ENCODE measurements around the gene SLC25A38.
"Not testable (repeated sequence)": the region's sequence is repeated elsewhere in the genome, so short reads cannot be mapped to it uniquely, and the experiment has no call there.

The SLC25A38 gene

DNA sequence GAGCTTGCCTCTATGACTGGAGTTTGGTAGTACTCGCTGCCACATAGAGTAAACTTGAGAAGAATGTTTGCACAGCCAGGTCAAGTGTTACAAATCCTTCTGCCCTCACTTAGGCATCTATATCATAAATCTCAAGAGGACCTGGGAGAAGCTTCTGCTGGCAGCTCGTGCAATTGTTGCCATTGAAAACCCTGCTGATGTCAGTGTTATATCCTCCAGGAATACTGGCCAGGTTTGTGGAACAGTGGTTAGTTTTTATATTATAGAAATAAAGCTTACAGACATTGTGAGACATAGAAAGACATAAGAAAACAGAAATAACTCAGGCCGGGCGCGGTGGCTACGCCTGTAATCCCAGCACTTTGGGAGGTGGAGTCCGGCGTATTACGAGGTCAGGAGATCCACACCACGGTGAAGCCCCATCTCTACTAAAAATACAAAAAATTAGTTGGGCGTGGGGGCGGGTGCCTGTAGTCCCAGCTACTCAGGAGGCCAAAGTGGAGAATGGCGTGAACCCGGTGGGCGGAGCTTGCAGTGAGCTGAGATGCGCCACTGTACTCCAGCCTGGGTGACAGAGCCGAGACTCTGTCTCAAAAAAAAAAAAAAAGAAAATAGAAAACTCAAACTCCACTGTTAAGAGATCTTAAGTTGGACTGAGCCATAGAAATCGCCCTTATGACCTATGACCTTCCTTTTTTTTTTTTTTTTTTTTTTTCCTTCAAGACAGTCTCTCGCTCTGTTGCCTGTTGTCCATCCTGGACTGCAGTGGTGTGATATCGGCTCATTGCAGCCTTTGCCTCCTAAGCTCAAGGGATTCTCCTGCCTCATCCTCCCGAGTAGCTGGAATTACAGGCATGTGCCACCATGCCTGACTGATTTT, 25.6 kb downstream of the SLC25A38 start:
- no peak for DNase-seq

DNA sequence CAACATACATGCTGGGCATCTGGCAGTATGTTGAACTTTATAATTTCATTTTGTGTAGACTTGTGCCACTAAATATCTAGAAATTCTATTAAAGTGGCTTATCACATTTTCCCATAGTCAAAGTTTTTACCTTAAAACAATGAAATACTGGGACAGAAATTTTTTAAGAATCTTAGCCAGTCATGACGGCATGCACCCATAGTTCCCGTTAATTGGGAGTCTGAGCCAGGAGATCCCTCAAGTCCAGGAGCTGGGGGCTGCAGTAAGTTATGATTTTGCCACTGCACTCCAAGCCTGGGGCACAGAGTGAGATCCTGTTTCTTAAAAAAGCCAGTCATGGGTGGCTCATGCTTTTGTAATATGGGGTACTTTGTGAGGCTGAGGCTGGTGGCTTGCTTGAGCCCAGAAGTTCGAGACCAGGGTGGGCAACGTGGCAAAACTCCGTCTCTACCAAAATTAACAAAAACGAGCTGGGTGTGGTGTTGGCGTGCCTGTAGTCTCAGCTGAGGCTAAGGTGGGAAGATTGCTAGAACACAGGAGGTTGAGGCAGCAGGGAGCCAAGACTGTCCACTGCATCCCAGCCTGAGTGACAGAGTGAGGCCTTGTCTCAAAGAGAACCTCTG, 26.5 kb downstream of the SLC25A38 start:
- no peak for DNase-seq

DNA sequence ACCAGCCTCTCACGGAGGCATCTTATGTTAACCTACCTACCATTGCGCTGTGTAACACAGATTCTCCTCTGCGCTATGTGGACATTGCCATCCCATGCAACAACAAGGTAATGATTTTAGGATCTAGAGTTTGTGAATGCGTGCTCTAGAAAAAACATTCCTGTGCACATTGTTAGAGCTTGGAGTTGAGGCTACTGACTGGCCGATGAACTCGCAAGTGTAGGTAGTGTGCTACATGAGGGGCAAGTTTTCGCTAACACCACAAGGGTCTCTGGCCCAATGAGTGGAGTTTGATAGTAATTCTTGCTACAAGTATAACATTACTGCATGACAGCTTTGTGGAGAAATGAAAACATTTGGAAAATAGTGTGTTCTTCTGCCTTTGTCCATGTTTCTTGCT, 27.7 kb downstream of the SLC25A38 start:
- no peak for DNase-seq

DNA sequence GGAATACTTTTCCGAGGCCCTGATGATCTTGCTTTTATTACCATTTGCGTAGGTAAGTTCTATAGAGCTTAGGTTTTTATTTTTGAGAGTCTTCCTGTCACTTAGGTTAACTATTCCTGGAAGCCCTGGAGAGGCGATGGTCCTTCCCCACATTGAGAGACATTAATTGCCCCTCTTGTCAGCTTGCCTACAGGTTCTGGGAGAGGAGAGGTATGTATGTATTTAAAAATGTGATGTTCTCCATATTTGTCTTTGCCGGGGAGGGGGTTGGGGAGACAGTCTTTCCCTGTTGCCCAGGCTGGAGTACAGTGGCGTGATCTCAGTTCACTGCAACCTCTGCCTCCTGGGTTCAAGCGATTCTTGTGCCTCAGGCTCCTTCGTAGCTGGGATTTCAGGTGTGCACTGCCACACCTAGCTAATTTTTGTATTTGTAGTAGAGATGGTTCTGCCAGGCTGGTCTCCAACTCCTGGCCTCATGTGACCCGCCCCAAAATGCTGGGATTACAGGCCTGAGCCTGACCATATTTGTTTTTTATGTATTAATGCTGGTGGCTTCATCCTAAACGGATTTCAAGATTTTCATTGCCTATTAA, 29.6 kb downstream of the SLC25A38 start:
- no peak for DNase-seq

DNA sequence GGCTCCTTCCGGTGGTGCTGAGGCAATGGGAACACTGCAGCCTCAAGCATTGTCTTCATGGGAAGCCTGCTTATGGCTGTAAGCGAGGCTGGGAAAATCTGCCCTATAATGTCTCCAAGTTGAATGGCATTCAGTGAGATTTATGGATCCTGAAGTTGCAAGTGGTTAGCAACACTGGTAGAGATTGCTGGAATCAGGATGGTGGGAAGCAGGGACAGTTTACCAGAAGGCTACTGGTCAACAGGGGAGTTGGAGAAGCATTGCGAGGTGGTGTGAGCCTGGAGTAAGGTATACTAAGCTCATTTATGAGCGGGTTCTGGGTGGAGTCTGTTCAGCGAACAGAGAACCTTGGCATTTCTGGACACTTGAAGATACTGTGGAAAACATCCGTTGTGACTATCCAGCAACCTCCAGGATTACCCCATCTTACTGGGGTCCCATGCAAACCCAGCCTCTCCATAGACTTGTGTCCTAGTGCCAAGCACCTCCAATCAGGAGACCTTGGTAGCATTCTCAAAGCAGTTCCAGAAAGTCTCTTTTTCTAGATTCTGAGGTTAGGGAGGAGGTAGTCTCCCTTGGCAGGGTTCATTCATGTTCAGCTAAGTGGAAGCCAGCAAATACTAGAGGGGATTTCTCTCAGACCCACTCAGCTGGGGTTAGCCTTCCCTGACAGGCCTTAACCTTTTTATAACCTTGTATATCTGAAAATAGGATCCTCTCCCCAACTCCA, 30.7 kb downstream of the SLC25A38 start:
- DNase-seq: peak in 1 of 2 experiments; percentile 27

DNA sequence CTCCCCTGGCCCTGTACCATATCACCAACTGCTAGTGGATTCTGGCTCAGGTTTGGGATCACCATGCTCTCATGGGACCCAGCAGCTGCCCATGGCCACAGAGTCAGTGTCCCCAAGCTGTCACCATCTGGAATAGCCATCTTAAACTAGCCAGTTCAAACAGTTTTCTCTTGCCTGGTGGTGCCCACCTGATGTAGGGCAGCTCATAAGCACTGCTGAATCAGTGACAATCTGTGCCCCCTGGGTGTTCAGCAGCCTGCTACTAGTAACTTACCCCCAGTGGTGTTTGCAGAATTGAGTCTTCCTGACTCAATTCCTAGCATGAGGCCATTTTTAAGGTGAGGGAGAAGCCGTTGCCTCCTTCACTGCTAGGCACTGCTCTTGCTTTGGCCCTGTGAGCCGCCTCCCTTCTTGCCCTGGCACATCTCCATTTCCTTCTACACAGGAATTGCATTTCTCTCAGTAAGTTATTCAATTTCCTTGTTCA, 31.3 kb downstream of the SLC25A38 start:
- peak in 1 of 2 experiments; percentile 66 for DNase-seq

DNA sequence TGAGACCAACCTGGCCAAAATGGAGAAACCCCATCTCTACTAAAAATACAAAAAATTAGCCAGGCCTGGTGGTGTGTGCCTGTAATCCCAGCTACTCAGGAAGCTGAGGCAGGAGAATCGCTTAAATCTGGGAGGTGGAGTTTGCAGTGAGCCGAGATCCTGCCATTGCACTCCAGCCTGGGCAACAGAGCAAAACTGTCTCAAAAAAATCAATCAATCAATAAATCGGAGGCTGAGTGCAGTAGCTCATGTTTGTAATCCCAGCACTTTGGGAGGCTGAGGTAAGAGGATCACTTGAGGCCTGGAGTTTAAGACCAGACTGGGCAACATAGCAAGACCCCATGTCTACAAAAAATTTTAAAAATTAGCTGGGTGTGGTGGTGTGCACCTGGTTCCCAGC, 32.1 kb downstream of the SLC25A38 start:
- not testable (repeated sequence) for DNase-seq

DNA sequence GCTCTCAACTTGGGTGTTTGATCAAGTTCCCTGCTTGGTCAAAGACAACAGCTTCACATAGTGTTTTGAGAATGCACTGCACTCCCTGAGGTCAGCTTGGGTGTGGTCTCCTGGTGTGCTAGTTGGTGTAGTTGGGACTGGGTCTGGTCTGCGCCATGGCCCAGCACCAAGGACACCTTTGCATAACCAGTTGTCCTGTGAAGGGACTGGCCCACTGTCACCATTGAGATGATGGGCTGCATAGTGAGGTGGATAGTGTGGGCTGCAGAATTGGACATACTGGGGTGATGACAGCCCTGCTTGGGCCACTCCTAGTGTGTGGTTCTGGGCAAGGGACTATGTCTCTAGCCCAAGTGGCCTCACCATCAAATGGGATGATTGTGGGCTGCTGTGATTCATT, 32.8 kb downstream of the SLC25A38 start:
- DNase-seq: no peak

DNA sequence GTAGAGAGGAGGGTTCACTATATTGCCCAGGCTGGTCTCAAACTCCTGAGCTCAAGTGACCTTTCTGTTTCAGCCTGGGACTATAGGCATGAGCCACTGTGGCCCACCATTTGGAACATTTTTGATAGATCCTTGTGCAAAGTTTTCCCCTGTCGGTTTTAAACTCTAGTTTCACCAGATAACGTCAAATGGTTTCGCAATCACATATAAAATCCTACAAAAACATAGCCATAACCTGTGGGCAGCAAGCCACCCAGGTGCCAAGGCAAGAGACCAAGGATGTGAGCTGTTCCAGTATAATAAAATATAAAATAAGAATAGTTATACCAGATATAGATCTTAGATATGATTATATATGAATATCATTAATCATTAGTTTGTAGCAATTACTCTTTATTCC, 33.8 kb downstream of the SLC25A38 start:
- DNase-seq: not testable (repeated sequence)

DNA sequence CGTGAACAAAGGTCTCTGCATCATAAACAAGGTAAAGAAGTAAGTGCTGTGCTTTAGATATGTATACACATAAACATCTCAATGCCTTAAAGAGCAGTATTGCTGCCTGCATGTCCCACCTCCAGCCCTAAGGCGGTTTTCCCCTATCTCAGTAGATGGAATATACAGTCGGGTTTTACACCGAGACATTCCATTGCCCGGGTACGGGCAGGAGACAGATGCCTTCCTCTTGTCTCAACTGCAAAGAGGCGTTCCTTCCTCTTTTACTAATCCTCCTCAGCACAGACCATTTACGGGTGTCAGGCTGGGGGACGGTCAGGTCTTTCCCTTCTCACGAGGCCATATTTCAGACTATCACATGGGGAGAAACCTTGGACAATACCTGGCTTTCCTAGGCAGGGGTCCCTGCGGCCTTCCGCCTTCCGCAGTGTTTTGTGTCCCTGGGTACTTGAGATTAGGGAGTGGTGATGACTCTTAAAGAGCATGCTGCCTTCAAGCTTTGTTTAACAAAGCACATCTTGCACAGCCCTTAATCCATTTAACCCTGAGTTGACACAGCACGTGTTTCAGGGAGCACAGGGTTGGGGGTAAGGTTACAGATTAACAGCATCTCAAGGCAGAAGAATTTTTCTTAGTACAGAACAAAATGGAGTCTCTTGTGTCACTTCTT, 35.5 kb downstream of the SLC25A38 start:
- peak; percentile 37 to 70 for DNase-seq

DNA sequence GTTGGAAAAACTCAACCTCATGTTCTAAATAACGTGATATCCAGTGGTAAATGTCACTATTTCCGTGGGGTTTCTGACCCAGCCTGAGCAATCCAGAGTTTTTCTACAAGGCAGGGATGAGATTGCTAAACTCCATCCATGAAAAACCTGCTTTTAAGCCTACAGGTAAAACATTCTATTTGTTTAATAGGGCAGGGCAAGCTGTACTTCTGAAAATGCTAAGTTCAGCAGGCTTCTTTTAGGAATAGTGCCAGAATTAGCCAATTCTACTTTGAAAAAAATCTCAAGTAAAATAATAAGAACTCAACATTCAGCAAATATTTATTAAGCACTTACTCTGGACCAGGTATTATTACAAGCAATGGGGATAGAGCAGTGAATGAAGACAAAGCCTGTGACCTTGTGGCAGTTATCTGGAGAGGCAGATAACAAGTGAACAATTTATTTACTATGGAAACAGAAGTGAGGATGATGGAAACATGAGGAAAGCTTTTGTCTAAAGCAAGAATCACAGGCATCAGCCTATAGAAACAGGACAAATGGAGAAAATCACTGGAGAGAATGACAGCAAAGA, 36.7 kb downstream of the SLC25A38 start:
- no peak for DNase-seq

DNA sequence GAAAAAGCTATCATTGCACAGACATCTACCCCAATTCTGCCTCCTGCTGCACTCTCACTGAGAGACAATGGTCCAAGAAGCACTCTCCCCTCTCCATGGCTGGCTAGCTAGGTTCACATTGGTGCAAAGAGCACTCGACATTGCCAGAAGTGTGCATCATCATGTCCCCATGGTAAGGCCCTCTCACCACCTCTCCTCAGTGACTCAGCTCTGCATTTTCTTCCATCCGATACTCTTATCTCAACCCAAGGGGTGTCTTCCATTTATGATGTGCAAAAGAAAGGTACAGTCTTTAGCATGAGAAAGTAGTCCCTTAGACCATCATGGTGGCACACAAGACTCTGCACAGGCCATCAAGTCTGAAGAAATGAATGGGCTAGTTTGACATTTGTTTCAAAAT, 37.4 kb downstream of the SLC25A38 start:
- no peak for DNase-seq

DNA sequence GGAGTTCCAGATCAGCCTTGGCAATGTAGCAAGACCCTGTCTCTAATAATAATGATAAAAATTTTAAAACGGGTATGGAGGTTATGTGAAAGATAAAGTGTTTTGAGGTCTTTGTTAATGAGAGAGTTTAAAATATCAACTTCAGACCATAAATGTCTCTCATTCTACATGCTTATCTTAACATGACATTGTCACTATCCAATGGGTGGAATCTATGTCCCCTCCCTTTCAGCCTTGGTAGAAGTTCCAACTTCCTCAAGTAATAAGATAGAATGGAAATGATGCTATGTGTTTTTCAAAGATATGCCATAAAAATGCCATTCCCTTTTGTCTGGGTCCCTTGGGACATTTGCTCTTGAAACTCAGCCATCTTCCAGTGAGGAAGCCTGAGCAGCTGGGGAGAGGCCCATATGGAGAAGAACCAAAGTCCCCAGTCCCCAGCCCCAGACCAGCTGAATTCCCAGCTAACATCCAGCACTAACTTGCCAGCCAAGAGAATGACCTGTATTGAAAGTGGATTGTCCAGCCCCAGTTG, 40.3 kb downstream of the SLC25A38 start:
- DNase-seq: no peak

DNA sequence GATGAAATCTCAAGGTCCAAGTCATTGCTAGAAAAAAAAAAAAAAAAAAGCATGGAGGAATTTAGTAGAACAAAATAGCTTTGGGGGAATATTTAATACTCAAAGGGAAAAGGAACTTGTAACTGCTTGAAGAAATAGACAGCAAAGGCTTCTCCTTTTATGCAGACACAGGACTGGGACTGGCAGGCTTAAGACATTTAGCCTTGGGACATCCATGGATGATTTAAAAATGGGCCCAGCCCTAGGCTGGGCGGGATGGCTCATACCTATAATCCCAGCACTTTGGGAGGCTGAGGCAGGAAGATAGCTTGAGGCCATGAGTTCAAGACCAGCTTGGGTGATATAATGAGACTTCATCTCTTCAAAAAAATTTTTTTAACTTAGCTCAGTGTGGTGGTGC, 43.1 kb downstream of the SLC25A38 start:
- DNase-seq: no peak

DNA sequence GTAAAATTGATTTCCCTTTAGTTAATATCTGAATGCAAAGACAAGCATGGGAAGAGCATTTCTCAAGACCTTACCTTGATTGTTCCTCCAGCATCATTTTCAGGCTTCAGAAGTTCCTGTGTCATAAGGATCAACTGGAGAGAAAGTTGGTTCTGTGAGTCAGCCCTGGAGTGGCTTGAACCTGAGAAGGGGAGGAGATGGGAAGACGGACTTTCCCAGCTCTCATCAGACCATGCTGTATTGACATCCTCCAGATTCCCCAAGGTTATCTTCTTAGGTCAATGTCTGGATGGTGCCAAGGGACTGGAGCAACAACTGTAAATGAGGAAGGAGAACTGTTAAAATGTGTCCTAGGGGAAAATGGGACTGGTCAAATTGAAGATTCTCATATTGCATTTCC, 44.3 kb downstream of the SLC25A38 start:
- DNase-seq: no peak

DNA sequence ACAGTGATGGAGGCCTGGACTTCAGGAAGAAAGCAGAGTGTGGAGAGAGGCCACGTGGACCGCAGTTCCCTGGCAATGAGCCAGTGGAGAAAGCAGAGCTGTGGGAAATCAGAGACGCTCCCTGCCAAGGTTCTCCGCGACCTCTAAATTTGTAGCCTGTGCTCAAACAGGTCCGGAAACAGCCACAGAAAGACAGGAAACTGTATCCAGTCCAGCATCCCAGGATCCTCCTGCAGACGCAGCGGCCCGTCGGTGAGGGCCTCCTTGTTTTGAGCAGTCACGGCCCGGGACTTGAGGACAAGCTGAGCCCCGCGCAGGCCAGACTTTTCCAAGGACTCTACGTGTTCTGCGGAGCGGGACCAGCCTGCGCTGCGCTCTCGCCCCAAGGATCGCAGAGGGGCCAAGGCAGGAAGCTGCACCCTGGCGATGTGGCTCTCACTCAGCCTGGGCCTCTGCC, 45.6 kb downstream of the SLC25A38 start:
- no peak for DNase-seq

DNA sequence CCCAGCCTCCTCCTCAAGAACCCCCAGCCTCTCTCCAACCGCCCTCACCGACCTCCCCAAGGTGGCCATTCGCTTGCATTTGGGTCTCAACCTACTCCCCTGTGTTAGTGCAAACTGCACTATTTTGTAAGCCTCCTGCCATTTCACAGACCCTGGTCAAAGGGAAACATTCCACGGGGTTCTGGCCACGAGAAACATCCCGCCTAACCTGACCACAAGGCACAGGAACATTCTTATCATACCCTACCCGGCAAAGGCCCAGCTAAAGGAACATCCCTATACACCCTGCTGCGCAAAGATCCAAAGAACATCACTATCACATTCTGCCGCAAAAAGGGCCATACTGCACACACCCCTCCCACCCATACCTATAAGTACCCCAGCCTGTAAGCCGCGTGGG, 46.3 kb downstream of the SLC25A38 start:
- DNase-seq: no peak

DNA sequence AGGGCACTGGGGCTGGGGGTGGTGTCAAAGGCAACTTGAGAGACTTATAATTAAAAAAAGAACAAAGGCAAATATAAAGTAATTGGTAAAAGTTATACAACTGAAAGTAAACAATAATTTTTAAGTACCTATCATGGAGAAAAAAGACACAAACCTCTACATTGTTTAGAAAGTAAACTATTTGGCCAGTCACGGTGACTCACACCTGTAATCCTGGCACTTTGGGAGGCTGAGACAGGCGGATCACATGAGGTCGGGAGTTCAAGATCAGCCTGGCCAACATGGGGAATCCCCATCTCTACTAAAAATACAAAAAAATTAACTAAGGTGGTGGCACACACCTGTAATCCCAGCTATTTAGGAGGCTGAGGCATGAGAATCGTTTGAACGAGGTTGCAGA, 49.2 kb downstream of the SLC25A38 start:
- no peak for DNase-seq

DNA sequence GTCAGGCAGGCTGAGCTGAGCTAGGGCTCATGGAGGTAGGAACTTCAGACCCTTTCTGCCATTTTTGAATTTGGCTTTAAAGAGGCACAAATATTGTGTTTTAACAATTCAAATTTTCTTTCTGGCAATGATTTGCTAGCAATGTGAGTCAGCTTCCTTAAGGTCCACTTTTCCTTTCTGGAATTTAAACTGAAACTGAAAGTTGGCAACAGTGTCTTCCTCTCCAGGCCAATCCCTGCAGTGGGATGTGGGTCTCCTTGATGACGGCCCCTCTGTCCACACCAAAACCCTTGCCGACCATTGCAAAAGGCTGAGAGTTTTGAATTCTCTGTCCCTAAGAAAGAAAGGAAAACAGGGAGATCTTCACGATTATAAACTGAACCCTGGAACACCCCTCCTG, 50.5 kb downstream of the SLC25A38 start:
- no peak for DNase-seq

DNA sequence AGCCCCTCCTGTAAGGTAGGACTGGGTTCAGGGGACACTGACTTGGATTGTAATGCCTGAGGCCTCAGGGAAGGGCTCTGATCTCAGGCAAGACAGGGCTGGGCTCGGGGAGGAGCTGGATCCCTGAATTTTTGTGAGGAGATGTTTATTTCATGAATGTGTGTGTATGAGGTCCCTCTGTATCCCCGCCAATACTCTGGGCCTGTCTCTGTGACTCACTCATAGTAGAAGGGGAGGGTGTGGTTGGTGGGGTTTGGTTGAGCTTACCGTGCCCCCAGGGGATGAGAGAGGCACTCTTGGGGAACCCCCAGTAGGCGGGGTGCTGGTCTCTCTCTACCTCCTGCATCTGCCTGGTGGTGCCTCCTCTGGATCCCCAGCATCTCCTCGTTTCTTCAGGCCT, 51.4 kb downstream of the SLC25A38 start:
- DNase-seq: no peak

DNA sequence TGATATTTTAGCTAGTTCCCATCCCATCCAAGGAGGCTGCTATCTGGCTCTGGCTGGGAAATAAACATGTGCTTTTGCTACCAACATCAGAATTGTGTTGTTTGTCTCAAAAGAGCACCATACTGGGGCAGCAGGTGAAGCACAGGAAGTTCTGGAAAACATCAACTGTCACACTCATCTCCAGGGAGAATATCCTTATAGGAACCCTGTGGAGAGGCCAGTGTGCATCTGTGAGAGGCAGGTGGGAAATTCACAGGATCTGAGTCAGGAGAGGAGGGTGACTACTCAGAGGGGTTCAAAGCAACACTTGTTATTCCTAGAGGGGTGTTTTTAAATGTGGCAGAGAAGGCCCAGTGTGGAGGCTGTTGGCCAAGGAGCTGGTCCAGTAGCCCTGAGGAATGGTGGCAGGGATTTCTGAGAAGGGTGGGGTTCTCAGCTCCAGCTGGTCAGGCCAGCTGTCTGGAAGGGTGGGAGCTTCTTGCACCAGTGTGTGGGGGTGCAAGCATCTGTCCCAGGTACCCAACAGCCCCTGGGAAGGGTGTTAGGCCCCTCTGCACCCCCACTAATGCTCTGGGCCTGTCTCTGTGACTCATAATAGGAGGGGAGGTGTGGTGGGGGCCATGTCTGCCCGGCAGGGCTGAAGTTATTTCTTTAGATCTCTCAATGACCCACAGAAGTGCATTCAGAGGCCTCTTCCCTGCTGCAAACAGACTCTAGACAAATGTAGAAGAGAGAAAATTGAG, 52.0 kb downstream of the SLC25A38 start:
- peak in 1 of 2 experiments; percentile 16 for DNase-seq

All from NCI-H524 (cell line).